ENCODE measurements around the gene KPNB1. TPM values are rescaled to one million over a fixed set of nuclear protein-coding genes. Genes with fewer than 3 reads are reported as not detected.

The KPNB1 gene
- total RNA-seq, 1 donor from 2014 or later, result 365 TPM

DNA sequence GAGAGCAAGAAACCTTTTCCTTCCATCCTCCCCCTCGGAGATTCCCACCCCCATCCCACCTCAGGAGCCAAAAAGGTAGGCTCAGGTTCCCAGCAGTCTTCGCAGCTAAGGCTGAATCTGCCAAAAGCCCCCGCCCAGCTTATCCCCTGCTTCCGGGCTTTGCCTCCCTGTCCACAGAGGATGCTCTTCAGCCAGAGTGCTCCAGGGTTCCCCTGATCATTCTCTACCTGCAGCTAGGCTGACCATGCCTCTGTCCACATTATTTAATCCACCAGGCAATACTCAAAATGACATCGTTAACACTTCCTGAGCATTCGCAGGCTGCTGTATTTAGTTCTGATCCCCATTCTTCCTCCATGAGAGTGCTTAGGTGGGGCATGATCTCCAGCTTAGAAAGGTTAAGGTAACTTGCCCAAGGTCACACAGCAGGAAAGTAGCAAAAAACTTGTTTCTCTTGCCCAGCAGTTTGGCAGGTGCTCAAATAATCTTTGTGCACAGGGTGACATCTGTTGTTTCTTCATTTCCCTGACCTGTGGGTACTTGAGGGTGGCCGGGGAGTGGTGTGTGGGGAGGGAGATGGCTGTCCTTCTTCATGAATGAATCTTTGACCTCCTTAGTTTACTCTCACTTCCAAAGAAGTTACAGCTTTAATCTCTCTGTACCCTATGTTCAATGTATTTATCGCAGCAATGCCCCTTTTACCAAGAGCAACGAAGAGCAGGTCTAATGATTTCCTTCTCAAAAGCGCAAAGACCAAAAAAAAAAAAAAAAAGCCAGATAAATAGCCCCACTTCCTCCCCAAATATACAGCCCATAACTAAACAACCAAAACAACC is 43.4 kb downstream of the KPNB1 start:
- Mint-ChIP-seq H3K36me3 (ENCODE audit: low read depth) (no peaks in the 10 kb centered on the region), H3K4me1 (peaks cover 32% of the 10 kb centered on the region), H3K9me3 (no peaks in the 10 kb centered on the region), H3K4me3 (peak overlapping the region; percentile 85), H3K27me3 (no peaks in the 10 kb centered on the region), H3K27ac (peak overlapping the region; percentile 67)
- POLR2A ChIA-PET, result interaction anchor here (0.7 to 2.3 kb wide), 6 partner anchors 10 to 957 kb away, joined by 3 to 13 read pairs (median 8); partner anchors contain the start of gene TBX21
- intact Hi-C loops (cut with micrococcal nuclease), result no loop called here
- no peak for ATAC-seq (ENCODE audit: low read depth)
- DNase-seq, result no peak
- CTCF ChIA-PET, result interaction anchor here (2.1 kb wide), 1 partner anchor 40 kb away, joined by 5 read pairs; the partner anchor contains the start of gene TBX21
- TF ChIP-seq, protein P1, sequence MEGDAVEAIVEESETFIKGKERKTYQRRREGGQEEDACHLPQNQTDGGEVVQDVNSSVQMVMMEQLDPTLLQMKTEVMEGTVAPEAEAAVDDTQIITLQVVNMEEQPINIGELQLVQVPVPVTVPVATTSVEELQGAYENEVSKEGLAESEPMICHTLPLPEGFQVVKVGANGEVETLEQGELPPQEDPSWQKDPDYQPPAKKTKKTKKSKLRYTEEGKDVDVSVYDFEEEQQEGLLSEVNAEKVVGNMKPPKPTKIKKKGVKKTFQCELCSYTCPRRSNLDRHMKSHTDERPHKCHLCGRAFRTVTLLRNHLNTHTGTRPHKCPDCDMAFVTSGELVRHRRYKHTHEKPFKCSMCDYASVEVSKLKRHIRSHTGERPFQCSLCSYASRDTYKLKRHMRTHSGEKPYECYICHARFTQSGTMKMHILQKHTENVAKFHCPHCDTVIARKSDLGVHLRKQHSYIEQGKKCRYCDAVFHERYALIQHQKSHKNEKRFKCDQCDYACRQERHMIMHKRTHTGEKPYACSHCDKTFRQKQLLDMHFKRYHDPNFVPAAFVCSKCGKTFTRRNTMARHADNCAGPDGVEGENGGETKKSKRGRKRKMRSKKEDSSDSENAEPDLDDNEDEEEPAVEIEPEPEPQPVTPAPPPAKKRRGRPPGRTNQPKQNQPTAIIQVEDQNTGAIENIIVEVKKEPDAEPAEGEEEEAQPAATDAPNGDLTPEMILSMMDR (IDR thresholded peaks at IDR 0.05), result no peak

DNA sequence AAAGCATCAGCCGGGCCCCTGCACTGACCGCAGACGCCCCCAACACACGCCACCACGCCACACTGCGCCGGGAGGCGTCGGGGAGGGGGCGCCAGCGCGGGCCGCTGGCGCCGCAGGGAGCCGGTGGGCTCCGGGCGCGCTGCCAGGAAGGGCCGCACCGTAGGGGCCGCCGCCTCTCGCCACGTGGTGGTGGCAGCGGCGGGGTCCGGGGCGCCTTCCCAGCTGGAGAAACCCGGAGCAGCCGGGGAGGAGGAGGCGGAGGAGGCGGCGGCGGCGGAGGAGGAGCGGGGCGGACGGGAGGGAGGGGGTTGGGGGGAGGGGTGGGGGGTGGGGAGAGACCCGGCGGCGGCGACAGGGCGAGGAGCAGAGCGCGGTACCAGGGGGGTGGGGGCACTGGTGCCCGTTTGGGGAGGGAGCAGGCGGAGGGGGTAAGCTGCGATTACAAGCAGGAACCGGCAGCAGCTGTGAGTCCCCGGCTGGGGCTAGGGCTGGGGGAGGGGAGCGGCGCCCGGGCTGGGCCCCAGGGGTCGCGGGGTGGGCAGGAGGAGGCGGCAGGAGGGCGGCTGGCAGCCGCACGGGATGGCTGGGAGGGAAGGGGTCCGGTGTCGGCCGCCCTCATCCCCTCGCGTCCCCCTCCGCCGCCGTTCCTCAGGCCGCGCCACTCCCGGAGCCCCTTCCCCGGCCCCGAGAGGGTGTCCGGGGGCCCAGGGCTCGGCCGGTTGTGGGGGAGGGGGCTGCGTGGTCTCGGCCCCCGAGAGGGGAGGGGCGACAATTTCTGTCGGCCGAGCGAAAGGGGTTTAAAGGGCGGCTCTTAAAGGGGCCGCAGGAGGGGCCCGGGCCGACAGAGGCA is 44.2 kb downstream of the KPNB1 start, which contains the start of gene TBKBP1:
TBKBP1 (plus strand) TSS at position 431 of the 850 bp plus-strand sequence. CDS start 1,952 bp downstream, outside the sequence.
- POLR2A ChIA-PET, result interaction anchor here (0.6 to 2.3 kb wide), 8 partner anchors 10 to 937 kb away, joined by 3 to 13 read pairs (median 4); partner anchors contain the start of gene TBX21

DNA sequence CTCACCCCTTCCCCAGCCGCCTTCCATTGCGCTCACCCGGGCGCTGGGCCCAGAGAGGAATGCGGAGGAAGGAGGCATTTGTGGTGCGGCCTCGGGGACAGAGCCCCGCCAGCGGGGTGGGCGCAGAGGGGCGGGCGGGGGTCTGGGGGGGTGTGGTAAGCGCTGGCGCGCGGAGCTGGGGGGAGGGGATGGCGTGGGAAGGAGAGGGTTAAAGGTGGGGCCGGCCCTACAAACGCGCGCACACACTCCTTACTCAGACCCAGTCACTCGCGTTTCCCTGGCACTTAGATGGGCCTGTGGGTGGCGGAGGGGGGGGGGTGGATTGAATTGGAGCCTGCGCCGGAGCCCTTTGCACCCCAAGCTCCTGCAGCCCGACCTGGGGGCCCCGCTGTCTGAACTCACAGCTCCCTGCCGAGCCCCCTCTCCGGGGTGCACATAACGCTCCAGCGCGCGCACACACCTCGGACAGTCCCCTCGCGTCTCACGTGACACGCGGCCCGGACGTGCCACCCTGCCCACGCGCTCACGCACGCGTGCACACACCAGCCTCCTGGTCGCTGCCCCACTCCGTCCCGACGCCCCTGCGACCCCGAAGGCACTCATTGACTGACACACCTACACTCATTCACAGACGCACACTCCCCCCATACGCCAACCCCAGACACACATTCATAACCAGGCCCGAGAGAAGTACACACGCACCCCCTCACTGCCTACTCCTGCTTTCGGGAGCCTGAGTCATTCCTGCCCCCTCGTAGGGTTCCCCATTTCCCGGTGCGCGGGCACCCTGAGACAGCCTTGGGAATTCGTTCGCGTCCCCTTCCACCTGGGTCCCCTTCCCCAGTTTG is 45.1 kb downstream of the KPNB1 start:
- intact Hi-C loops (cut with micrococcal nuclease), result loop anchor here (1.0 kb wide), 2 partner anchors 31 to 38 kb away; partner anchors contain the start of gene TBX21
- Mint-ChIP-seq H3K9me3 (no peaks in the 10 kb centered on the region), H3K27me3 (no peaks in the 10 kb centered on the region), H3K4me1 (peaks cover 40% of the 10 kb centered on the region), H3K4me3 (peak overlapping the region; percentile 84), H3K36me3 (ENCODE audit: low read depth) (no peaks in the 10 kb centered on the region), H3K27ac (peak overlapping the region; percentile 69)
- TF ChIP-seq, protein P1 (IDR thresholded peaks at IDR 0.05), result no peak
- ChIA-PET CTCF (interaction anchor here (1.0 to 4.8 kb wide), 4 partner anchors 9 to 38 kb away, joined by 3 to 19 read pairs (median 4); partner anchors contain the start of gene TBX21), POLR2A (interaction anchor here (0.5 to 2.3 kb wide), 10 partner anchors 9 to 1210 kb away, joined by 3 to 13 read pairs (median 4); partner anchors contain the start of gene TBX21)
- DNase-seq, result peak; percentile 52
- ATAC-seq (ENCODE audit: low read depth), result peak; percentile 49

More for the DNA sequence above, 44.2 kb downstream of the KPNB1 start, which contains the start of gene TBKBP1:
- Mint-ChIP-seq H3K9me3 (no peaks in the 10 kb centered on the region), H3K4me1 (peaks cover 38% of the 10 kb centered on the region), H3K36me3 (ENCODE audit: low read depth) (no peaks in the 10 kb centered on the region), H3K27me3 (no peaks in the 10 kb centered on the region), H3K27ac (peak within 1 kb of the TSS; percentile 69), H3K4me3 (peak within 1 kb of the TSS; percentile 85)
- CTCF ChIA-PET, result interaction anchor here (1.0 to 2.1 kb wide), 2 partner anchors 20 to 39 kb away, joined by 3 to 5 read pairs; partner anchors contain the start of gene TBX21
- TF ChIP-seq, protein P1 (IDR thresholded peaks at IDR 0.05), result no peak
- intact Hi-C loops (cut with micrococcal nuclease), result loop anchor here (1.0 kb wide), 2 partner anchors 30 to 39 kb away; partner anchors contain the start of gene TBX21
- ATAC-seq (ENCODE audit: low read depth) (peak; percentile 47), DNase-seq (peak; percentile 57)

DNA sequence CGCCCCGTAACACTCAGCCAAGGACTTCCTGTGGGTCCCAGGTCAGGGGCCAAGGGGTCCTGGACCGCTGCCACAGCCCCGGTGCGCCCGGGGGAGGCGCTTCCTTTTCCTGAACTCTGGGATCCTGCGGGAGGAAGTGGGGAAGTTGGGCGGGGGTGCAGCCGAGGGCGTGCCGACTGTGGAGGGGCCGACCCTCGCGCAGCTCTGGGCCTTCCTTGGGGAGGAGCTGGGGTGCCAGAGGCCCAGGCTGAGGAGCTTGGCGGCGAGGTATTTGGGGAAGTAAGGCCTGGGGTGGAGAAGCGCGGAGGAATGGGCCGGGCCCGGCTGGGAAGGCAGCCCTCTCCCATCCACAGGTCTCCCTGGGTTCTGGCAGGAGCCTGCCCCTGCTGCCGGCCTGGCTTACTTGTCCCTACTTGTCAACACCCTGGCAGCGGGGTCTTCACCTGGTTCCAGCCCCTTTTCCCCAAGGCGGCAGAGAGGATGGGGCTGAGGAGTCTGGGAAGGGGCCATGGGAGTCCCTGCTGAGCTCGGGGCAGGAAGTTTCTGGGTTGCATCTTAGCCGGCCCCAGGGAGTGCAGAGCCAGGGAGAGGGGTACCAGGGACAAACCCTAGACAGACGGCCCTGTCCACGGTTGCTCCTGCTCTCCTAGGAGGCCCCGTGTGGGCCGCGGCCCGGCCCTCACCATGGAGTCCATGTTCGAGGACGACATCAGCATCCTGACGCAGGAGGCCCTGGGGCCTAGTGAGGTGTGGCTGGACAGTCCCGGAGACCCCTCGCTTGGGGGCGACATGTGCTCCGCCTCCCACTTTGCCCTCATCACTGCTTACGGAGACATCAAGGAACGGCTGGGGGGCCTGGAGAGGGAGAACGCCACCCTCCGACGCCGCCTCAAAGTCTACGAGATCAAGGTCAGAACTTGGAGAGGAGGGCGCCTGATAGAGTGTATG is 46.0 kb downstream of the KPNB1 start:
- ATAC-seq (ENCODE audit: low read depth) (no peak), DNase-seq (peak; percentile 18)
- CTCF ChIA-PET, result interaction anchor here (1.0 to 4.8 kb wide), 2 partner anchors 9 to 31 kb away, joined by 3 to 19 read pairs; no protein-coding TSS in a partner anchor
- TF ChIP-seq, protein P1 (IDR thresholded peaks at IDR 0.05), result no peak
- POLR2A ChIA-PET, result interaction anchor here (0.6 to 2.3 kb wide), 5 partner anchors 25 to 1209 kb away, joined by 3 to 10 read pairs (median 4); partner anchors contain the start of gene TBX21
- peaks cover 42% of the 10 kb centered on the region for H3K4me1 Mint-ChIP-seq
- no peaks in the 10 kb centered on the region for H3K36me3 Mint-ChIP-seq (ENCODE audit: low read depth)
- intact Hi-C loops (cut with micrococcal nuclease), result no loop called here
- H3K27ac Mint-ChIP-seq, result peak overlapping the region; percentile 69
- peak overlapping the region; percentile 84 for H3K4me3 Mint-ChIP-seq
- no peaks in the 10 kb centered on the region for H3K9me3 Mint-ChIP-seq
- no peaks in the 10 kb centered on the region for H3K27me3 Mint-ChIP-seq

All from activated B cell treated with CpG ODN at 0.5 μM for 24 hours (primary cell).